HK-2 (cell line): Measurements from ENCODE around the gene ZIC2.

Experiments used
- DNase-seq: peaks from one replicate; pipeline ENCODE4 v3.0.0-alpha.2; 2018; ENCODE audit not compliant: unreplicated experiment

Gene ZIC2

GRCh38 chr13:99959540-99960230 lies 21.9 kb upstream of the ZIC2 start:
- no peak for DNase-seq

DNA sequence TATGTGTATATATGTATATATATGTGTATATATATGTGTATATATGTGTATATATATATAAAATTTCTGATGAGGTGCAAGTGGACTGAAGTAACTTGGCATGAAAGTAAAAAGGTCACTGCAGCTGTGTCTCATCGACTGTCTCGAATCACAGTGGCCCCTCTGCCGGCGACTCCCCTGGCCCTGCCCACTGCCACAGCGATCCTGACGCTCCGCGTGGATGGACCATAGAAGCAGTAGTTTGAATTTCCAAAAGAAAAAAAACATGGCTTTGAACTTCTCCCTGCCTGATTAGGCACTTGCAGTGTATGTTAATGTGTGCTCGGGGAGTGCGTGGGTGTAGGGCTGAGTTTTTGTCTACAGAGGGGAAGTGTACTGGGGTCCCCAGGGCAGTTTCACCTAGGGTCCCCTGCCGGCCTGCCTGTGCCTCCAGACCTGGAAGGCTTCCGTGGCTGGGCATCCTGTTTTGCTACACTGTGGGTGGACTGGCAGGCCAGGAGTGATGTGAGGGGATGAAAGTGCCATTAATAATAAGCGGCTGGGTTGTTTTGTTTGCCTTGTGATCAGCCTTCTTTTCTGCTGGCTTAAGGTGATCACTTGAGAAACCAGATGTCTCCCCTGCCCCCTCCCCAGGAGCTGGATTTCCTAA lies 20.8 kb upstream of the ZIC2 start:
- no peak for DNase-seq

DNA sequence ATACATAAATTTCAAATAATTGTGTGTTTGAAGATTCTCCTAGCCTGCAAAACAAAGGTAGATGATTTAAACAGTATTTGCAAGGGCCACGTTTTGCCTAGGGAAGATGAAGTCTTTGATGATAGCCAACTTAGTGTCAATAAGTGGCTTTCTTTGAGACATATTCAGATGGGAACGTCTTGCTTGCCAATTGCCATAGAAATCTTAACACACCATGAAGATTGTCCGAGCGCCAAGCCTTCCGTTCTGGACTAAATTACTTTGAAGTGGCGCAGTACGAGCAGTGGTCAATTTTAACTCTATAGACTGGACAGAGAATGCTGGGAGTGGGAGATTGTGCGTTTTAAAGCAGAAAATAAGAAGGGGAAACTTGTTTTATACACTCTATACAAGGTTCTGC lies 19.9 kb upstream of the ZIC2 start:
- DNase-seq, result no peak

- no peak for DNase-seq
Observed at GRCh38 chr13:99962242-99962641, 19.3 kb upstream of the ZIC2 start.

DNA sequence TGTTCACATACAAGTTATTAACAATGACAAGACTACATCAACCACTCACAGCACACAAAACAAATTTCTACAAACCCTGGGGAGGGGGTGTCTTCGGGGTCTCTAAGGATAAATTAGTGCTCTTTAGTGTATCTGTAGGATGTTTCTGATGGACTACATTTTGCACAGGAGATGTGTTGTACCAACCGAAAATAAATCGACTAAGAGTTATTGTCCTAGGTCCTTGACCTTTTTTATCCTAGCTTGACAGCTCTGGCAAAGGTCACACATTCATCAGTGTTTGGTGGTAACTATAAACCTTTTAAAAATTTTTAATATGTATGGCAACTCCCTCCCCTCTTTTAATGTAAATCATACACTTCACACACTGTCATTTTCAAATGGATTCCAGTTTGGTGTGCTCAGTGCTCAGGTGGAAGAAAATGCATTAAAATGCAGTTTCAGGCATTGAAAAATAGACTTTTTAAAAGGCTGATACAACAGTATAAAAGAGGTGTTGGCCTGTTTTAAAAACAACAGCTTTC lies 17.7 kb upstream of the ZIC2 start:
- no peak for DNase-seq

- DNase-seq, result no peak
Observed at GRCh38 chr13:99965329-99966000, 16.1 kb upstream of the ZIC2 start.

DNA sequence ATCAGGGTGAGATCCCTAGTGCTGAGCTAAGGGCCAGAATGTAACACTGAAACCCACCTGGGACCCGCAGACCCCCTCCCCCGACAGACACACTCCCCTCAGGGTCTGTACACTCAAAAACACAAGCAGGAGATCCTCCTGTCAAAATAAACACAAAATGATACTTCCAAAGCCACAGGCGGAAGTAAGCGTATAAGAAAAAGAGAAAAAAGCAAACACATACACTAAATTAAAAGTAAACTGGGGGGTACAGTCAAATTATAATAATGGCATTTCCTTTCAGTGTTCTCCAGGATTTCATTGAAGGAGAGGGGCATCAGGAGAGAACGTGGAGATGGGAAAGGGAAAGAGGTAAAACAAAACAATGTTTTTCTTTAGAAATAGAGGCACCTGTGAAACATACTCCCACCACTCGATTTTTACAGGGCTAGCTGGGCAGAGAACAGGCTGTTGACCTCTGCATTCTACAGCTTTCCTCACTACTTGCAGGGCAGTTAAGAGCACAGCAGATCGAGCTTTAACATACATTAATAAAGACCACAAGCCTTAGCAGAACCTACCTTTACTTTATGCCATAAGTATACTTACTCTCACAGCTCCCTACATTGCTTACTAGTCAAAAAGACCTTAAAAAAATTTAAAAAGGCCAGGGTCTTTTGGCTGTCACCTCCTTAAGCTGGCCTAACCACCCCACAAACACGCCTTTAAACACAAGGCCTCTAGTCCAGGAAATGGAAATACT lies 15.3 kb upstream of the ZIC2 start:
- no peak for DNase-seq

- no peak for DNase-seq
Observed at GRCh38 chr13:99967498-99967868, 14.1 kb upstream of the ZIC2 start.

- DNase-seq, result no peak
Observed at GRCh38 chr13:99967869-99968520, 13.6 kb upstream of the ZIC2 start.

- DNase-seq, result peak; percentile 44
Observed at GRCh38 chr13:99968521-99969452, 12.8 kb upstream of the ZIC2 start.

DNA sequence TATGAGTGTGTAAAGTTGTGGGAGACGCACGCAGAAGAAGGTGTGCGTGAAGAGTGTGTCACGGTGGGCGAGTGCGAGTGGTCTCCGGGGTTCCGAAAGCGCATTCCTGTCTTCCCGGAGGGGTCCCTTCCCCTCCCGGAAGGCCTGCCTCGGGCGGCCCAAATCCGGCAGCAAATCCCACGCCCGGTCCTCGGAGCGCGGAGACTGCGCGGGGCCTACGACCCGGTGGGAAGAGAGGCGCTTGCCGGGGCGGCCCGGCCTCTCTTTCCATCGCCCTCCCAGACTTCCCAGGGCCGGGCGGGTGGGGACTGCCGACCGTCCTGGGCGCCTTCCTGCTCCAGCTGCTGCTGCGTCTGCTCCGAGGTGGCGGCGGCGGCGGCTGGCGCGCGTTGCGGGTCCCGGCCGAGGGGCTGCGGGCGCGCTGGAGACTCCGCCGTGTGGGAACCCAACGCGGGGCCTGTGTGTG lies 12.1 kb upstream of the ZIC2 start:
- DNase-seq, result no peak

DNA sequence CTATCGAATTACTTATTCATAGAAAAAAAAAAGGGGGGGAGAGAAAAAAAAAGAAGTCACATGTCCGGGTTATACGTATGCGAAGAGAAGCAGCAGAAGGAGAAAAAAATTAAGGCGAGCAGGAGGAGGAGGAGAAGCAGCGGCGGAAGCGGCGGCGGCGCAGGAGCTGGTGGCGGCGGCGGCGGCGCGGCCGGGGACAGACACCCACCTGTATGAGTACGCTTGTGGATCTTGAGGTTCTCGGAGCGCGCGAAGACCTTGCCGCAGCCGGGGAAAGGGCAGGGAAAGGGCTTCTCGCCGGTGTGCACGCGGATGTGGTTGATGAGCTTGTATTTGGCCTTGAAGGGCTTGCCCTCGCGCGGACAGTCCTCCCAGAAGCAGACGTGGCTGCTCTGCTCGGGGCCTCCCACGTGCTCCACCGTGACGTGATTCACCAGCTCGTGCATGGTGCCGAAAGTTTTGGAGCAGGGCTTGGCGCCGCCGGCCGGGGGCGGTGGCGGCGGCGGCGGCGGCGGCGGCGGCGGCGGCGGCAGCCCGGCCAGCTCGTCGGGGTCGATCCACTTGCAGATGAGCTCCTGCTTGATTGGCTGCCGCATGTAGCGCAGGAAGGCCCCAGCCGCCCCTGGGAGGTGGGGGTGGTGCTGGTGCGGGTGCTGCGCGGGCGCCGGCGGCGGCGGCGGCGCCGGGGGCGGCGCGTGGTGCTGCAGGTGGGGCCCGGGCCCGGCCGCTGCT lies 11.5 kb upstream of the ZIC2 start:
- DNase-seq, result peak; percentile 53

- no peak for DNase-seq
Observed at GRCh38 chr13:99970651-99971575, 10.7 kb upstream of the ZIC2 start.

DNA sequence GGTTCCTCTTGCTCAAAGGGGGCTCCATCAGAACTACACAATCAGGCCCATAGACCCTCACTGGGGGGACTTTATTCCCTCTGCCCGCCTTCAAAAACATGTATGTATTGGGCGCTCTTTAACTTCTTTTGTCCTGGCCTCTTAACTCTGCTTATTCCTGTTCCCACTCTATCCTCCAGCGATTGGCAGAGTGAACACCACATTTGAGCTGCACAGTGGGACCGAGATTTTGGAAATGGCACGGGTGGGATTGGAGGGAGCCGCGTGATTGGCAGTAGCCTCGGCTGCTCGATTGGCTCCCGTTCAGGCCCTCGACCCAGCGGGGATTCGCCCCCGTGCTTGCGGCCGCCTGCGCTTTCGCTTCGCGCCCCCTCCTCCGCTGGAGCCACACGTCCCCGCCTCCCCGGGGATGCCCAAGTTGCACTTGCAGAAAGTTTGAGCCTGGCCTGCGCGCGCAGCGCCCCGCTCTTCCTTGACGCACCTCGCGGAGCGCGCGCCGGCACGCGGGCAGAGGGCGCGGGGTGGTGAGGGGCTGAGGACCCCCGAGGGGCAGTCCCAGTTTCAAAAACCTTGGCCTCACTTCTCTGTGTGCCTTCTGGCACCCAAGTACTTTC lies 9.9 kb upstream of the ZIC2 start, which contains the start of gene ZIC5:
ZIC5 (minus strand) TSS at position 192 of the 614 bp plus-strand sequence; CDS start at position 28, 164 bp downstream.
- no peak for DNase-seq

GRCh38 chr13:99972190-99972731 lies 9.3 kb upstream of the ZIC2 start:
- no peak for DNase-seq

- no peak for DNase-seq
Observed at GRCh38 chr13:99973163-99973807, 8.3 kb upstream of the ZIC2 start.

GRCh38 chr13:99973808-99974185 lies 7.8 kb upstream of the ZIC2 start:
- no peak for DNase-seq
